GM12873 (cell line): ENCODE data around the gene ATP11B.

Source experiments
- CTCF ChIP-seq: IDR thresholded peaks from 2 replicates; pipeline ENCODE4 v1.5.1; 2012; ENCODE audit warnings: low read depth, mild to moderate bottlenecking, moderate library complexity, low read length, control low read depth; ENCODE audit not compliant: insufficient read depth; ENCODE audit errors: missing control alignments

ATP11B gene

GRCh38 chr3:182792901-182793662 is at the start of gene ATP11B:
ATP11B (plus strand) TSS chr3:182793504; CDS start chr3:182793760, 256 bp downstream.
- no peak for TF ChIP-seq CTCF

- no peak for TF ChIP-seq CTCF
Measured at GRCh38 chr3:182746959-182747358, 46.3 kb upstream of the ATP11B start.

GRCh38 chr3:182755308-182755707 is 38.0 kb upstream of the ATP11B start:
- no peak for TF ChIP-seq CTCF

- TF ChIP-seq CTCF, result no peak
Measured at GRCh38 chr3:182755712-182756111, 37.6 kb upstream of the ATP11B start.

GRCh38 chr3:182760576-182761164 is 32.6 kb upstream of the ATP11B start:
- TF ChIP-seq CTCF, result no peak

GRCh38 chr3:182763896-182764295 is 29.4 kb upstream of the ATP11B start:
- TF ChIP-seq CTCF, result no peak

GRCh38 chr3:182765287-182765686 is 28.0 kb upstream of the ATP11B start:
- no peak for TF ChIP-seq CTCF
